Renal cortex interstitium (tissue), 15 donors: Measurements from ENCODE around the gene PM20D2. TPM values are rescaled to one million over a fixed set of nuclear protein-coding genes. Genes with fewer than 3 reads are reported as not detected.
A peak's percentile ranks its signal among the peaks of the same experiment; 100 is the strongest.
"Not testable (repeated sequence)": the region's sequence is repeated elsewhere in the genome, so short reads cannot be mapped to it uniquely, and the experiment has no call there.

ENCODE experiments used
- DNase-seq, 11 donors: peaks; one replicate each; pipeline ENCODE4 v3.0.0-alpha.2; 2013; ENCODE audit warnings: low read depth in 9 of 11, low spot score in 4 of 11; ENCODE audit errors: extremely low read depth in 1 of 11
- long read RNA-seq, 16 experiments: transcript quantifications; one replicate each; lab custom pipeline, GENCODE V29; 2026
- polyA plus RNA-seq, 3 donors: library from polyadenylated mRNA; unstranded; fragments of 120-200 nt; gene quantifications; one replicate each; pipeline ENCODE4 v1.2.1, GENCODE V29; 2013; ENCODE audit not compliant: insufficient read length in 3 of 3

Gene PM20D2
- 10 to 100 TPM; 30.9 to 36.3 (median 33.2) TPM for polyA plus RNA-seq
- long read RNA-seq, donor 1, full-length matches to known transcripts, result 5 of 5 reads
- long read RNA-seq, donor 1, partial matches to known transcripts, result 0 of 5 reads
- long read RNA-seq, donor 1, other reads (novel, unspliced or antisense), result 0 of 5 reads
- long read RNA-seq, donor 2, full-length matches to known transcripts, result 4 of 4 reads
- long read RNA-seq, donor 2, partial matches to known transcripts, result 0 of 4 reads
- long read RNA-seq, donor 2, other reads (novel, unspliced or antisense), result 0 of 4 reads
- long read RNA-seq, donor 3, full-length matches to known transcripts, result 6 of 6 reads
- long read RNA-seq, donor 3, partial matches to known transcripts, result 0 of 6 reads
- long read RNA-seq, donor 3, other reads (novel, unspliced or antisense), result 0 of 6 reads
- long read RNA-seq, donor 4, full-length matches to known transcripts, result 9 of 9 reads
- long read RNA-seq, donor 4, partial matches to known transcripts, result 0 of 9 reads
- long read RNA-seq, donor 4, other reads (novel, unspliced or antisense), result 0 of 9 reads
- long read RNA-seq, donor 5, result 0 reads
- long read RNA-seq, donor 6, full-length matches to known transcripts, result 4 of 40 reads
- long read RNA-seq, donor 6, partial matches to known transcripts, result 36 of 40 reads
- long read RNA-seq, donor 6, other reads (novel, unspliced or antisense), result 0 of 40 reads
- long read RNA-seq, donor 7, full-length matches to known transcripts, result 5 of 80 reads
- long read RNA-seq, donor 7, partial matches to known transcripts, result 75 of 80 reads
- long read RNA-seq, donor 7, other reads (novel, unspliced or antisense), result 0 of 80 reads
- long read RNA-seq, donor 8, result 0 reads
- long read RNA-seq, donor 9, full-length matches to known transcripts, result 8 of 8 reads
- long read RNA-seq, donor 9, partial matches to known transcripts, result 0 of 8 reads
- long read RNA-seq, donor 9, other reads (novel, unspliced or antisense), result 0 of 8 reads
- long read RNA-seq, donor 10, full-length matches to known transcripts, result 2 of 2 reads
- long read RNA-seq, donor 10, partial matches to known transcripts, result 0 of 2 reads
- long read RNA-seq, donor 10, other reads (novel, unspliced or antisense), result 0 of 2 reads
- long read RNA-seq, donor 11, full-length matches to known transcripts, result 2 of 52 reads
- long read RNA-seq, donor 11, partial matches to known transcripts, result 50 of 52 reads
- long read RNA-seq, donor 11, other reads (novel, unspliced or antisense), result 0 of 52 reads
- long read RNA-seq, donor 12, full-length matches to known transcripts, result 1 of 1 reads
- long read RNA-seq, donor 12, partial matches to known transcripts, result 0 of 1 reads
- long read RNA-seq, donor 12, other reads (novel, unspliced or antisense), result 0 of 1 reads
- long read RNA-seq, donor 13, result 0 reads
- long read RNA-seq, donor 14, full-length matches to known transcripts, result 6 of 6 reads
- long read RNA-seq, donor 14, partial matches to known transcripts, result 0 of 6 reads
- long read RNA-seq, donor 14, other reads (novel, unspliced or antisense), result 0 of 6 reads
- long read RNA-seq, donor 15, full-length matches to known transcripts, result 5 of 5 reads
- long read RNA-seq, donor 15, partial matches to known transcripts, result 0 of 5 reads
- long read RNA-seq, donor 15, other reads (novel, unspliced or antisense), result 0 of 5 reads
- long read RNA-seq, donor 16, full-length matches to known transcripts, result 15 of 82 reads
- long read RNA-seq, donor 16, partial matches to known transcripts, result 67 of 82 reads
- long read RNA-seq, donor 16, other reads (novel, unspliced or antisense), result 0 of 82 reads

DNA sequence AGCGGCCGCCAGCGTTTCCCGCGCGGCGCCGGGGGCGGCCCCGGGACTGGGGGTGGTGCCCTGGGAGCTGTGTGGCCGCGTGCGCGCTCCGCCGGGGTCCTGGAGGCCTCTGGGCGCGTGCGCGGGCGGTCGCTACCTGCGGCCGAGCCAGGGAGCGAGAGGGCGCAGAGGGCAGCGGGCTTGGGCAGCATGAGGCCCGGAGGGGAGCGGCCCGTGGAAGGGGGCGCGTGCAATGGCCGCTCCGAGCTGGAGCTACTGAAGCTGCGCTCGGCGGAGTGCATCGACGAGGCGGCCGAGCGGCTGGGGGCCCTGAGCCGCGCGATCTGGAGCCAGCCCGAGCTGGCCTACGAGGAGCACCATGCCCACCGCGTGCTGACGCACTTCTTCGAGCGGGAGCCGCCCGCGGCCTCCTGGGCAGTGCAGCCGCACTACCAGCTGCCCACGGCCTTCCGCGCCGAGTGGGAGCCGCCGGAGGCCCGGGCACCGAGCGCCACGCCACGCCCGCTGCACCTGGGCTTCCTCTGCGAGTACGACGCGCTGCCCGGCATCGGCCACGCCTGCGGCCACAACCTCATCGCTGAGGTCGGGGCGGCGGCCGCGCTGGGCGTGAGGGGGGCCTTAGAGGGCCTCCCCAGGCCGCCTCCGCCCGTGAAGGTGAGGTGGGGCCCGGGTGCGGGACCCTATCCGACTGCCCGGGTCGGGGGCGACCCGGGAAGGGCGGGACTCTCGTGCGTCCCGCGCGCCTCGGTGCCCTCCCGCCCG, at the start of gene PM20D2:
TSS of gene PM20D2 (plus strand) at position 100 of the 762 bp plus-strand sequence. CDS start at position 190, 90 bp downstream.
- peak in 10 of 11 donors; percentile 47 to 73 (median 60) for DNase-seq

DNA sequence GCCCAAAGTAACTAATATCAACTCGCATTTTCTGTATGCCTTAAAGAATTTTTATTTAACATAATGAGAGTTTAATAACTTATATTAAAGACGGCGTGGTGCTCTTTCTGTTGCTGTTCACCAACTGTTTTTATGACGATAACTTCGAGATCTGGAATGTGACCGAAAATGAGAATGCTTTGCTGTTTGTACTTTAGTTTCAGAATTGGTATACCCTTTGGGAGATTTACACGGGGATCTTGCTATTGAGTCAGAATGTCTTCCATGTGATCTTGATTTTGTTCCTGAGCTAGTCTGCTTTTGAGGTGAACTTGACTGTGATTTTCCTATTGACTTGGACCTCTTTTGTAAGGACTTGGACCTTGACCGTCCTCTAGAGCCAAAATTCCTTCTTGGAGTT, 47.4 kb upstream of the PM20D2 start:
- no peak for DNase-seq

DNA sequence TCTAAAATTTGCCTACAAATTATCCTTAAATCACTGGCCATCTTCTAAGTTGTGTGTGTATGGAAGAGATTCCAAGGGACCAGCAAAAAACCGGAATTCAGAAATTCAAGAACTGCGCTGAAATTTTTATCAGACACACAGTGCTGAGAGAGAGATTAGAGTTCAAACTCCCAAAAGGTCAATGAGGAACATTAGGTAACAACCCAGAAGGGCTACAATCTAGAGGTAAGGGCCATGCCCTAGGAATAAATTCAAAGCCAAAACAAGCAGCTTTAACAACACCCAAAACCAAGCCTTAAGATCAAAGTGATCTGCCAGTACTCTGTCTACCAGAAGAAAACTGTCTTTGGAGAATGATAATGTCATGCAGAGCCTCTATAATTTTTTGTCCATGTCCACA, 45.7 kb upstream of the PM20D2 start:
- no peak for DNase-seq

DNA sequence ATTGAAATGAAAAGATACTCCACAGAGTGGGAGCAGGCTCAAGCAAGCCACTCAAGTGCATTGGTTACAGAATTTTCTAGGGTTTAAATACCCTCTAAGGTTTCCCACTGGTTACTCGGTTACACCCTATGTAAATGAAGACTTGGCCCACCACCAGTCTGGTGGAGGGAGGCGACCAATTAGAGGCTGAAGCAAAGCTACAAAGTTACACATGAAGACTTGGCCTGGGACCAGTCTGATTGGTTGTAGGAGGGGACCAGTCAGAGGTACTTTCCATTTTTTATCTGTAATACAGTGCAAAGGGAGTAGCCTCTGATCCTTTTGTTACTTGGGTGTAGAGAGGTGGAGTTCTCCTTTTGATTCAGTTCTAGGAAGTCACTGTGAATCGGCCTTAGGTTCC, 35.6 kb upstream of the PM20D2 start:
- no peak for DNase-seq

- no peak for DNase-seq
Observed at GRCh38 chr6:89111933-89112332, 33.9 kb upstream of the PM20D2 start.

GRCh38 chr6:89116702-89117101, 29.2 kb upstream of the PM20D2 start:
- DNase-seq, result peak in 1 of 11 donors; percentile 13

GRCh38 chr6:89117211-89118108, 28.4 kb upstream of the PM20D2 start, which contains the start of gene SRSF12:
SRSF12 (minus strand) TSS chr6:89118071; CDS start chr6:89117887, 184 bp downstream.
- DNase-seq, result peak in 6 of 11 donors; percentile 40 to 67 (median 58)

- DNase-seq, result no peak
Observed at GRCh38 chr6:89118931-89119330, 26.9 kb upstream of the PM20D2 start.

DNA sequence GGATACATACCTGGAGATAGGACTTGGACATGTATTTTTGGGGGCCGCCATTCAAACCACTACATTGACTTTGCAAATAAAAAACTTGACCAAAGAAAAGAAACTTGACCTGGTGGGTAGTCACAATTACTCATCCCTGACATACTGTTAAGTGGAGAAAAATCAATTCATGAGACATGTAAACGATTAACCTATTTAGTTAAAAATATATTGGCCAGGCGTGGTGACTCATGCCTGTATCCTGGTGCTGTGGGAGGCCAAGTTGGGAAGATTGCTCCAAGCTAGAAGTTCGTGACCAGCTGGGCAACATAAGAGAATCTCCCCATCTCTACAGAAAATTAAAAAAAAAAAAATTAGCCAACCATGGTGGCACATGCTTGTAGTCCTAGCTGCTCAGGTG, 25.5 kb upstream of the PM20D2 start:
- DNase-seq, result no peak

DNA sequence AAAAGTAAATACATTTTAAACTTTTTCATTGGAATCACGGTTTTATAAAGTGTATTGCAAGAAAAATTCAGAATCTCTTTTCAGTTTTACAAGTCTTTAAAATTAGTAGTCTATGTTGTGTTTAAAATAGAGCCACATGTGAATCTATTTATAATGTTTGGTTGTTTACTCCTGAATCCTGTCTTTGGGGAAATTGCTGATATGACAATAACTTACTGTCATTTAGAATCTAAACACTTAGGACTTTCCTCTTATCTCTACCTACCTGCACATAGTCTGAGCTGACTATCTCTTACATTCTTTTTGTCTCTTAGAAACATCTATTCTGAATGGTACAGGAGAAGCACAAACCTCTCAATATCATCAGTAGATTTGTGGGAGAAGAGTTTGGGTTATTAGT, 23.9 kb upstream of the PM20D2 start:
- DNase-seq, result no peak

DNA sequence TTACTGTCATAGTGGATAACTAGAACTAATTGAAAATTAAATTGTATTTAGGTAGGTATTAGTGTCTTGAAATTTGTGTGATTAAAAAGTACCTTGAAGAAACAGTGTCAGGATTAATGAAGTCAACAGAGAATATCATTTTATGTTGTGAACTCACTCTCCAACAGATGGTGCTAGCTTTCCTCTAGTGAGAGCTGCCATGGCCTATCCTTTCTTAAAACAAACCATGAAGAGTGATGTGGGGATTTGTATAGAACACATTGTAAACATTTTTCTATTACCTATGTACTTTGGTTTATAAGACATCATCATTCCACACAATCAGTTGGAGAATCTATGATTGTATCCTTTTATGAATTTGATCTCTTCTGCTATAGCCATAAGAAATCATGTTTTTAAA, 23.2 kb upstream of the PM20D2 start:
- peak in 1 of 11 donors; percentile 38 for DNase-seq

- DNase-seq, result not testable (repeated sequence)
Observed at GRCh38 chr6:89128256-89128671, 17.6 kb upstream of the PM20D2 start.

GRCh38 chr6:89131599-89131998, 14.3 kb upstream of the PM20D2 start:
- no peak for DNase-seq

DNA sequence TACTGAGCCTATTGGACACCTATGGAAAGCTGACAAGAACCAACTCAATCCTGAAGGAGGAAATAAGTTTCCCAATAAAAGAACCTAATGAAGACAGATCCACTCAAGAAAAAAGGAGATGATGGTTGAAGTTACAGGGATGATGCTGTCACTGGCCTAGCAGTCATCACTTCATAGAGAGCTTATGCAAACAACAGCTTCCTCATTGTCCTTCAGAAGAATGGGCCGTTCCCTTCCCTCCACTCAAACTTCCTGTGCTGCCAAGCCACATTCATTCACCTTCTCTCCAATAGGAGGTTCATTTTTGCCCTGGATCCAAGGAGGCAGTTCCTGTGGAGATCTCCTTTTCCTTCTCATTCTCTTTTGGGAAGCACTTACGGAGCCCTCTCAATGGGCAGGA, 13.8 kb upstream of the PM20D2 start:
- no peak for DNase-seq

DNA sequence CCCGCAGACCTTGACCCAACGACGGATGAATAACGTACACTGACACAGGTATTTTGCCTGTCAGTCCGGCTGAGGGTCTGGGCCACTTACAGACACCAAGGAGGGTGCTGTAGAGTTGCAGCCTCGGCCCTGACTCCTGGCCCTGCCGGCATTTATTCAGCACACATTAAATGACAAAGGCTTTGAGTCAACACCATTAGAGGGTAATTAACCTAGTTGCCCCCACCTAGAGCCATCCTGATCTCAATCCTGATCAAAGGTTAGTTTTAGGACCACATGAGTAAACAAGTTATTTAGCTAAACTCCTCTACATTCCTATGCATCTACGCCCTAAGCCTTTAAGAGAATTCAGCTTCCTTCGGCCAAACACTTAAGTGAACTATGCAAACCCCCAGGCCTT, 11.9 kb upstream of the PM20D2 start:
- no peak for DNase-seq

- DNase-seq, result no peak
Observed at GRCh38 chr6:89134723-89135122, 11.1 kb upstream of the PM20D2 start.
